NCI-H460 (cell line): Measurements from ENCODE around the gene OSBPL5. TPM values are rescaled to one million over a fixed set of nuclear protein-coding genes. Genes with fewer than 3 reads are reported as not detected.
A peak's percentile ranks its signal among the peaks of the same experiment; 100 is the strongest.

Source experiments
- DNase-seq: peaks from one replicate; pipeline ENCODE4 v3.0.0-alpha.2; 2016; ENCODE audit warnings: low read depth; ENCODE audit errors: extremely low read depth
- total RNA-seq: library from RNA; depleted of rRNA; stranded (reverse); fragments of >200 nt; shearing (Covaris generic); gene quantifications from 2 replicates; pipeline ENCODE4 v1.2.3, GENCODE V29; 2014

Gene OSBPL5
- total RNA-seq, 1 experiment from 2014 or later = 84.9 TPM

GRCh38 chr11:3105791-3106735 lies 59.0 kb downstream of the OSBPL5 start:
- no peak for DNase-seq

GRCh38 chr11:3104961-3105790 lies 59.9 kb downstream of the OSBPL5 start:
- DNase-seq = no peak

- no peak for DNase-seq
Observed at GRCh38 chr11:3104051-3104714, 60.9 kb downstream of the OSBPL5 start.

GRCh38 chr11:3103076-3103475 lies 62.0 kb downstream of the OSBPL5 start:
- DNase-seq = no peak

- no peak for DNase-seq
Observed at GRCh38 chr11:3102641-3102921, 62.5 kb downstream of the OSBPL5 start.

GRCh38 chr11:3101921-3102640 lies 63.0 kb downstream of the OSBPL5 start:
- DNase-seq = no peak

- no peak for DNase-seq
Observed at GRCh38 chr11:3099178-3099577, 65.9 kb downstream of the OSBPL5 start.

- DNase-seq = no peak
Observed at GRCh38 chr11:3096909-3097530, 68.1 kb downstream of the OSBPL5 start.

GRCh38 chr11:3095712-3096361 lies 69.3 kb downstream of the OSBPL5 start:
- DNase-seq = no peak

GRCh38 chr11:3094223-3094824 lies 70.8 kb downstream of the OSBPL5 start:
- no peak for DNase-seq

- no peak for DNase-seq
Observed at GRCh38 chr11:3093281-3094191, 71.6 kb downstream of the OSBPL5 start.

GRCh38 chr11:3092603-3093141 lies 72.4 kb downstream of the OSBPL5 start:
- DNase-seq = no peak

GRCh38 chr11:3091846-3092602 lies 73.1 kb downstream of the OSBPL5 start:
- DNase-seq = peak; percentile 43

- DNase-seq = no peak
Observed at GRCh38 chr11:3091081-3091845, 73.8 kb downstream of the OSBPL5 start.

- DNase-seq = no peak
Observed at GRCh38 chr11:3090096-3090901, 74.8 kb downstream of the OSBPL5 start.
